RWPE1 (cell line): ENCODE results near the gene CCT3.

ENCODE experiments used
- CTCF ChIA-PET: fragments of 350-600 bp; sonication (Branson Sonifier 250); formaldehyde crosslinking; extraction: SDS; loops from one replicate; lab custom pipeline; 2021; lab: Yijun Ruan, JAX
- POLR2A ChIA-PET: fragments of 400-600 bp; formaldehyde crosslinking; extraction: SDS; loops from one replicate; lab custom pipeline; 2020; ENCODE audit warnings: antibody characterized with exemption; ENCODE audit not compliant: low non-redundant PET; lab: Yijun Ruan, JAX
- DNase-seq: peaks from one replicate; pipeline ENCODE4 v3.0.0; 2012; ENCODE audit warnings: low spot score
- H3K27ac ChIP-seq: fragments of 450-650 bp; 2 replicates; pipeline ENCODE4 v1.5.1; 2017
- CTCF ChIP-seq: fragments of 450-650 bp; conservative IDR thresholded peaks from 2 replicates; pipeline ENCODE4 v1.5.1; 2017; ENCODE audit warnings: low read depth, mild to moderate bottlenecking

Gene CCT3

GRCh38 chr1:156384658-156385057 is 46.6 kb upstream of the CCT3 start:
- TF ChIP-seq CTCF: no peak
- DNase-seq: no peak
- ChIA-PET POLR2A (no interaction called here), CTCF (interaction anchor here (0.6 to 4.9 kb wide), 4 partner anchors 25 to 163 kb away, joined by 3 to 102 read pairs (median 8); no protein-coding TSS in a partner anchor)
- H3K27ac ChIP-seq: no peak overlapping the region

- DNase-seq: no peak
- TF ChIP-seq CTCF: no peak
- ChIA-PET POLR2A (no interaction called here), CTCF (interaction anchor here (1.1 to 4.9 kb wide), 3 partner anchors 18 to 63 kb away, joined by 3 to 102 read pairs (median 4); no protein-coding TSS in a partner anchor)
- no peak overlapping the region for H3K27ac ChIP-seq
Measured at GRCh38 chr1:156384007-156384406, 45.9 kb upstream of the CCT3 start.

GRCh38 chr1:156383023-156383422 is 44.9 kb upstream of the CCT3 start:
- peak; percentile 73 for TF ChIP-seq CTCF
- CTCF ChIA-PET: interaction anchor here (0.6 to 4.9 kb wide), 6 partner anchors 9 to 70 kb away, joined by 3 to 102 read pairs (median 3); no protein-coding TSS in a partner anchor
- DNase-seq: peak; percentile 63
- POLR2A ChIA-PET: no interaction called here
- H3K27ac ChIP-seq: no peak overlapping the region

GRCh38 chr1:156382561-156382960 is 44.5 kb upstream of the CCT3 start:
- H3K27ac ChIP-seq: no peak overlapping the region
- CTCF ChIA-PET: interaction anchor here (0.6 to 4.9 kb wide), 5 partner anchors 16 to 71 kb away, joined by 3 to 102 read pairs (median 3); no protein-coding TSS in a partner anchor
- POLR2A ChIA-PET: no interaction called here
- DNase-seq: no peak
- no peak for TF ChIP-seq CTCF

GRCh38 chr1:156379420-156380165 is 41.5 kb upstream of the CCT3 start:
- POLR2A ChIA-PET: interaction anchor here (0.6 kb wide), 1 partner anchor 74 kb away, joined by 4 read pairs; no protein-coding TSS in a partner anchor
- H3K27ac ChIP-seq: no peak overlapping the region
- CTCF ChIA-PET: interaction anchor here (0.7 to 4.0 kb wide), 4 partner anchors 48 to 217 kb away, joined by 3 to 15 read pairs (median 4); no protein-coding TSS in a partner anchor
- no peak for TF ChIP-seq CTCF
- DNase-seq: no peak

GRCh38 chr1:156378557-156378956 is 40.5 kb upstream of the CCT3 start:
- H3K27ac ChIP-seq: no peak overlapping the region
- DNase-seq: no peak
- no peak for TF ChIP-seq CTCF
- POLR2A ChIA-PET: no interaction called here
- CTCF ChIA-PET: interaction anchor here (1.1 to 4.0 kb wide), 2 partner anchors 58 to 67 kb away, joined by 5 to 15 read pairs; no protein-coding TSS in a partner anchor
